ENCODE results near the gene NOP56.

NOP56 gene

GRCh38 chr20:2651772-2652723, at the start of gene NOP56:
Gene NOP56 (plus strand): TSS chr20:2652632. CDS start chr20:2652661, 29 bp downstream.
- DNase-seq (ENCODE audit: low read depth in 2 of 2) = peak; percentile 88 to 92

- DNase-seq (ENCODE audit: low read depth in 2 of 2) = no peak
These were observed 49.7 kb upstream of the NOP56 start for GRCh38 chr20:2602746-2603145.

GRCh38 chr20:2603816-2604505, 48.5 kb upstream of the NOP56 start:
- no peak for DNase-seq (ENCODE audit: low read depth in 2 of 2)

- DNase-seq (ENCODE audit: low read depth in 2 of 2) = no peak
These were observed 48.0 kb upstream of the NOP56 start for GRCh38 chr20:2604506-2604835.

- DNase-seq (ENCODE audit: low read depth in 2 of 2) = no peak
These were observed 45.9 kb upstream of the NOP56 start for GRCh38 chr20:2606507-2607006.

- no peak for DNase-seq (ENCODE audit: low read depth in 2 of 2)
These were observed 42.1 kb upstream of the NOP56 start for GRCh38 chr20:2610326-2610725.

GRCh38 chr20:2610941-2611720, 41.3 kb upstream of the NOP56 start:
- no peak for DNase-seq (ENCODE audit: low read depth in 2 of 2)

- no peak for DNase-seq (ENCODE audit: low read depth in 2 of 2)
These were observed 40.4 kb upstream of the NOP56 start for GRCh38 chr20:2612073-2612472.

- DNase-seq (ENCODE audit: low read depth in 2 of 2) = no peak
These were observed 35.8 kb upstream of the NOP56 start for GRCh38 chr20:2616634-2617033.

GRCh38 chr20:2617099-2617714, 35.2 kb upstream of the NOP56 start:
- no peak for DNase-seq (ENCODE audit: low read depth in 2 of 2)

- DNase-seq (ENCODE audit: low read depth in 2 of 2) = no peak
These were observed 33.6 kb upstream of the NOP56 start for GRCh38 chr20:2618815-2619214.

GRCh38 chr20:2619337-2619736, 33.1 kb upstream of the NOP56 start:
- no peak for DNase-seq (ENCODE audit: low read depth in 2 of 2)

- DNase-seq (ENCODE audit: low read depth in 2 of 2) = no peak
These were observed 32.4 kb upstream of the NOP56 start for GRCh38 chr20:2619961-2620595.

- no peak for DNase-seq (ENCODE audit: low read depth in 2 of 2)
These were observed 28.2 kb upstream of the NOP56 start for GRCh38 chr20:2624190-2624589.

GRCh38 chr20:2625062-2625461, 27.4 kb upstream of the NOP56 start:
- DNase-seq (ENCODE audit: low read depth in 2 of 2) = no peak

- no peak for DNase-seq (ENCODE audit: low read depth in 2 of 2)
These were observed 25.4 kb upstream of the NOP56 start for GRCh38 chr20:2626853-2627541.

- no peak for DNase-seq (ENCODE audit: low read depth in 2 of 2)
These were observed 21.2 kb upstream of the NOP56 start for GRCh38 chr20:2631228-2631627.

- no peak for DNase-seq (ENCODE audit: low read depth in 2 of 2)
These were observed 19.1 kb upstream of the NOP56 start for GRCh38 chr20:2633381-2633780.

GRCh38 chr20:2637246-2637645, 15.2 kb upstream of the NOP56 start:
- DNase-seq (ENCODE audit: low read depth in 2 of 2) = no peak

- DNase-seq (ENCODE audit: low read depth in 2 of 2) = no peak
These were observed 12.2 kb upstream of the NOP56 start for GRCh38 chr20:2640260-2640659.

- no peak for DNase-seq (ENCODE audit: low read depth in 2 of 2)
These were observed 11.5 kb upstream of the NOP56 start for GRCh38 chr20:2640899-2641298.

All from stimulated activated CD4-positive, alpha-beta T cell treated with anti-CD3 and anti-CD28 coated beads, Interleukin-12 subunit alpha, Interleukin-12 subunit beta, amount 100 ng/mL, for 24 hours (primary cell).